Testis (tissue), 3 donors: ENCODE data around the gene KCNF1. TPM values are rescaled to one million over a fixed set of nuclear protein-coding genes. Genes with fewer than 3 reads are reported as not detected.

ENCODE experiments used
- DNase-seq: peaks from one replicate; pipeline ENCODE4 v3.0.0-alpha.2; 2019
- H3K27ac ChIP-seq, 2 donors: fragments of 200-600 bp; sonication (generic); one replicate each; pipeline ENCODE4 v1.5.1; 2019
- H3K27me3 ChIP-seq: fragments of 200-600 bp; sonication (generic); one replicate; pipeline ENCODE4 v1.5.1; 2019
- H3K36me3 ChIP-seq: fragments of 200-600 bp; sonication (generic); one replicate; pipeline ENCODE4 v1.5.1; 2017; ENCODE audit warnings: low read depth; ENCODE audit errors: missing control alignments
- H3K4me1 ChIP-seq: fragments of 200-600 bp; sonication (generic); one replicate; pipeline ENCODE4 v1.5.1; 2019
- H3K4me3 ChIP-seq, 2 donors: fragments of 200-600 bp; sonication (generic); one replicate each; pipeline ENCODE4 v1.5.1; 2017 to 2019
- H3K9me3 ChIP-seq: fragments of 200-600 bp; sonication (generic); one replicate; pipeline ENCODE4 v1.5.1; 2017
- POLR2A ChIP-seq: fragments of 450-650 bp; IDR thresholded peaks from one replicate; pipeline ENCODE4 v1.6.1; 2017; ENCODE audit warnings: antibody characterized with exemption, mild to moderate bottlenecking, moderate library complexity
- WGBS, 2 donors: methylation state at CpG; one replicate each; pipeline ENCODE4 v1.1.5; 2018; 5-methylcytosine and 5-hydroxymethylcytosine counted together
- intact Hi-C: fragments of 100-400 bp; cut with DNase I; formaldehyde crosslinking; loops from one replicate; pipeline ENCODE4 v1.15.1; 2023; ENCODE audit warnings: low total_unique reads
- polyA plus RNA-seq: library from polyadenylated mRNA; stranded (reverse); fragments of 350-450 nt; fragmentation: Illumina TruSeq; extraction: RNeasy Lipid Tissue Mini Kit (QIAGEN cat#74804); gene quantifications from one replicate; pipeline ENCODE4 v1.2.3, GENCODE V29; 2014; ENCODE audit warnings: low read depth, low replicate concordance; ENCODE audit not compliant: insufficient read depth
- total RNA-seq, 2 donors: library from RNA; depleted of rRNA; stranded (reverse); fragments of >200 nt; gene quantifications; one replicate each; pipeline ENCODE4 v1.2.3, GENCODE V29; 2016
- TF ChIP-seq, protein P1 (sequence below), 3 experiments: fragments of 450-650 bp in 2 of 3; fragments of 200-600 bp in 1 of 3; sonication (generic) in 1 of 3; IDR thresholded peaks; one replicate each; pipeline ENCODE4 v1.5.1; 2016 to 2019; ENCODE audit warnings: antibody characterized with exemption in 3 of 3, mild to moderate bottlenecking in 2 of 3, moderate library complexity in 1 of 3

KCNF1 gene
- total and polyA plus RNA-seq, 3 donors from 2014 or later = 0.19 to 0.70 (median 0.63) TPM

- no peaks in the 10 kb centered on the region for H3K9me3 ChIP-seq
- no peak for DNase-seq
- H3K27me3 ChIP-seq = no peaks in the 10 kb centered on the region
- H3K4me3 ChIP-seq = no peak overlapping the region
- 76 to 77% methylated on average over 10 of the region's 10 CpGs for whole genome bisulfite sequencing, 2 donors
- no peak for TF ChIP-seq POLR2A
- TF ChIP-seq, protein P1, sequence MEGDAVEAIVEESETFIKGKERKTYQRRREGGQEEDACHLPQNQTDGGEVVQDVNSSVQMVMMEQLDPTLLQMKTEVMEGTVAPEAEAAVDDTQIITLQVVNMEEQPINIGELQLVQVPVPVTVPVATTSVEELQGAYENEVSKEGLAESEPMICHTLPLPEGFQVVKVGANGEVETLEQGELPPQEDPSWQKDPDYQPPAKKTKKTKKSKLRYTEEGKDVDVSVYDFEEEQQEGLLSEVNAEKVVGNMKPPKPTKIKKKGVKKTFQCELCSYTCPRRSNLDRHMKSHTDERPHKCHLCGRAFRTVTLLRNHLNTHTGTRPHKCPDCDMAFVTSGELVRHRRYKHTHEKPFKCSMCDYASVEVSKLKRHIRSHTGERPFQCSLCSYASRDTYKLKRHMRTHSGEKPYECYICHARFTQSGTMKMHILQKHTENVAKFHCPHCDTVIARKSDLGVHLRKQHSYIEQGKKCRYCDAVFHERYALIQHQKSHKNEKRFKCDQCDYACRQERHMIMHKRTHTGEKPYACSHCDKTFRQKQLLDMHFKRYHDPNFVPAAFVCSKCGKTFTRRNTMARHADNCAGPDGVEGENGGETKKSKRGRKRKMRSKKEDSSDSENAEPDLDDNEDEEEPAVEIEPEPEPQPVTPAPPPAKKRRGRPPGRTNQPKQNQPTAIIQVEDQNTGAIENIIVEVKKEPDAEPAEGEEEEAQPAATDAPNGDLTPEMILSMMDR (IDR thresholded peaks at IDR 0.05) = no peak
- intact Hi-C loops = no loop called here
- H3K4me1 ChIP-seq = no peaks in the 10 kb centered on the region
- H3K36me3 ChIP-seq = no peaks in the 10 kb centered on the region
- no peak overlapping the region for H3K27ac ChIP-seq
Observed at GRCh38 chr2:10947005-10947440, 35.3 kb downstream of the KCNF1 start.

DNA sequence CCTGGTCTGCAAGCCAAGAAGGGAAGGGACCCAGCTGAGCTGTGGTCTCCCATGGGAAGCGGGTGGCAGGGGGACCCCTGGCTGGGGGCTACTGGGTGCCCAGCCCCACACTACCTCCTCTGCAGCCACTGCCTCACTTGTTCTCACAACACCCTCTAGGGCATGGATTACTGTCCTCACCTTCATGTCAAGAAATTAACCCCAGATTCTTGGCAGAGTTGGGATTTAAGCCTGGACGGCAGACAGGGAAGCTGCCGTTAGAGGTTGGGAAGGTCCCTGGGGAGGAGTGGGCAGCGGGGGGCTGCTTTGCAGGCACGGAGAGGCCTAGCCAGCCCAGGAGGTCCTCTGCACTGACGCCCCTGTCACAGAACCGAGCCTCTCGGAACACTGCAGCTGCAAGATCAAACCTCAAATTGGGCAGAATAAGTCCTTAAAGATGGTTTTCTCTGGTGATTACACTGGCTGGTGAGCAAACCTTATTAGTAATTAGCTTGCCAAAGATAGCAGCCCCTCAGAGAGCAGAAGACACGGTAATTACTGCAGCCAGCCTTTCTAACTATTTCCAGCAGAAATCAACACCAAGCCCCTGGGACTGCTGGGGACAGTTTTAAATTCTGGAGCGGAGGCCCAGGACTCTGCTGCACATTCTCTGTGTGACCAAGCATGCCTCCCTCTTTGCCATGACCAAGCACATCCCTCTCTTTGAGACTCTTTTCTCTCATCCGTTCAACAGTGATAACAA is 35.9 kb downstream of the KCNF1 start:
- WGBS, 2 donors = 82 to 93% methylated on average over 4 to 11 of the region's 11 CpGs
- no peaks in the 10 kb centered on the region for H3K9me3 ChIP-seq
- DNase-seq = no peak

GRCh38 chr2:10948188-10948564 is 36.4 kb downstream of the KCNF1 start:
- H3K27me3 ChIP-seq = no peaks in the 10 kb centered on the region
- no peaks in the 10 kb centered on the region for H3K36me3 ChIP-seq
- H3K27ac ChIP-seq = no peak overlapping the region
- intact Hi-C loops = no loop called here
- no peak for DNase-seq
- no peaks in the 10 kb centered on the region for H3K9me3 ChIP-seq
- TF ChIP-seq POLR2A = no peak
- TF ChIP-seq, protein P1 (IDR thresholded peaks at IDR 0.05) = no peak
- H3K4me3 ChIP-seq = no peak overlapping the region
- WGBS, 2 donors = 90 to 91% methylated on average over 7 of the region's 7 CpGs
- H3K4me1 ChIP-seq = no peaks in the 10 kb centered on the region

More for the DNA sequence above, 35.9 kb downstream of the KCNF1 start:
- no peaks in the 10 kb centered on the region for H3K36me3 ChIP-seq
- TF ChIP-seq, protein P1 (IDR thresholded peaks at IDR 0.05) = no peak
- TF ChIP-seq POLR2A = no peak
- intact Hi-C loops = no loop called here
- H3K27ac ChIP-seq = no peak overlapping the region
- no peaks in the 10 kb centered on the region for H3K27me3 ChIP-seq
- H3K4me1 ChIP-seq = no peaks in the 10 kb centered on the region
- no peak overlapping the region for H3K4me3 ChIP-seq

DNA sequence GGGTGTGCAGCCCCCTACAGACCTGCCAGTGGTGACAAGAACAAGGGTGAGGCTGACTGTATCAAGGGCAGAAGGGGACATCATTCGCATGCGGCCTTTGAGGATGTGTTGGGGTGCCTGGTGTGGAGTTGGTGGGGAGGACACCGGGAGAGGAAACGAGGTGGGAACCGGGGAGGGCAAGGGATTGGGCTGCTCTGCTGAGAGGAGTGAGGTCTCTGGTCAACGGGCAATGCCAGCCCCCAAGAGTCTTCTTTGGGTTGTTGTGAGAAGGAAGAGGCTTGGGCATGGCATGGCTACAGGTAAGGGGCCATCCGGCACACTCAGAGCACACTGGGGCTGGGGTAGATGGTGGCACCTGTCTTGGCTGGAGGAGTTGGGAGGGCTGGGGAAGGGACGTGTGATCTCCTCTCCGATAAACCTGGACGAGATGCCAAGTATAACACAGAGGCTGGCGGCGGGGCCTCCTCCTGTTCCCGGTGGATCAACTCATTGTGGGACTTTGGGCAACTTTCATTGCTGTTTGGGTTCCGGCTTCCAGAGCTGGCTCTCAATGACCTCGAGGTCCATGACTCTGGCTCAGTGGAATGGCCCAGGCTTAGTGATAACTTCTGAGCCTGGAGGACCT is 37.0 kb downstream of the KCNF1 start:
- Histone ChIP-seq H3K36me3 (no peaks in the 10 kb centered on the region), H3K27ac (no peak overlapping the region), H3K9me3 (no peaks in the 10 kb centered on the region), H3K4me3 (no peak overlapping the region), H3K4me1 (no peaks in the 10 kb centered on the region), H3K27me3 (no peaks in the 10 kb centered on the region)
- TF ChIP-seq, protein P1 (IDR thresholded peaks at IDR 0.05) = no peak
- TF ChIP-seq POLR2A = no peak
- WGBS, 2 donors = 91 to 96% methylated on average over 14 to 15 of the region's 15 CpGs
- no peak for DNase-seq
- intact Hi-C loops = no loop called here
